HEK293 (cell line): ENCODE data around the gene MGLL.

Experiments used
- CTCF ChIA-PET: fragments of 350-600 bp; formaldehyde crosslinking; extraction: SDS; loops from one replicate; lab custom pipeline; 2021; ENCODE audit warnings: antibody characterized with exemption; lab: Yijun Ruan, JAX
- POLR2A ChIA-PET: fragments of 300-600 bp; formaldehyde crosslinking; extraction: SDS; loops from one replicate; lab custom pipeline; 2020; ENCODE audit warnings: antibody characterized with exemption, inconsistent platforms; lab: Yijun Ruan, JAX
- H3K27ac ChIP-seq: fragments of 200-500 bp; sonication (Bioruptor generic); 2 replicates; pipeline ENCODE4 v1.5.1; 2014; ENCODE audit warnings: low read depth, low read length, control low read depth, inconsistent platforms; ENCODE audit errors: extremely low read depth
- H3K36me3 ChIP-seq, 2 experiments: fragments of 200-500 bp in 1 of 2; sonication (Bioruptor generic) in 1 of 2; 1 replicate in 1 of 2; 2 replicates in 1 of 2; pipeline ENCODE4 v1.5.1; 2014 to 2017; ENCODE audit warnings: inconsistent platforms in 2 of 2, low read length in 2 of 2; ENCODE audit not compliant: control insufficient read depth in 2 of 2, insufficient read depth in 1 of 2
- H3K4me1 ChIP-seq: fragments of 200-500 bp; sonication (Bioruptor generic); 2 replicates; pipeline ENCODE4 v1.5.1; 2014; ENCODE audit warnings: mild to moderate bottlenecking, low read length, inconsistent platforms; ENCODE audit not compliant: control insufficient read depth, insufficient read depth
- H3K4me3 ChIP-seq: 2 replicates; pipeline ENCODE4 v1.5.1; 2011; ENCODE audit warnings: low read depth, mild to moderate bottlenecking, control low read depth, low read length, moderate library complexity
- H3K9me3 ChIP-seq: fragments of 200-500 bp; sonication (Bioruptor generic); 2 replicates; pipeline ENCODE4 v1.5.1; 2014; ENCODE audit warnings: low read depth, low read length, inconsistent platforms; ENCODE audit not compliant: control insufficient read depth, insufficient read depth
- FEZF1 ChIP-seq: fragments of 450-650 bp; formaldehyde crosslinking; IDR thresholded peaks from 2 replicates; pipeline ENCODE4 v1.5.1; 2016; ENCODE audit warnings: missing biosample characterization, missing genetic modification characterization
- HIC1 ChIP-seq: fragments of 450-650 bp; formaldehyde crosslinking; IDR thresholded peaks from 2 replicates; pipeline ENCODE4 v1.5.1; 2016; ENCODE audit warnings: missing biosample characterization, missing genetic modification characterization
- KLF7 ChIP-seq: fragments of 450-650 bp; formaldehyde crosslinking; IDR thresholded peaks from 2 replicates; pipeline ENCODE4 v1.5.1; 2016; ENCODE audit warnings: missing biosample characterization, missing genetic modification characterization, borderline replicate concordance
- PATZ1 ChIP-seq: fragments of 450-650 bp; formaldehyde crosslinking; IDR thresholded peaks from 2 replicates; pipeline ENCODE4 v1.5.1; 2016; ENCODE audit warnings: missing biosample characterization, missing genetic modification characterization
- PRDM2 ChIP-seq: fragments of 450-650 bp; formaldehyde crosslinking; IDR thresholded peaks from 2 replicates; pipeline ENCODE4 v1.5.1; 2016; ENCODE audit warnings: missing biosample characterization, missing genetic modification characterization, borderline replicate concordance
- ZBTB20 ChIP-seq: fragments of 450-650 bp; formaldehyde crosslinking; IDR thresholded peaks from 2 replicates; pipeline ENCODE4 v1.5.1; 2016; ENCODE audit warnings: missing biosample characterization, missing genetic modification characterization
- ZEB2 ChIP-seq: fragments of 450-650 bp; formaldehyde crosslinking; IDR thresholded peaks from 2 replicates; pipeline ENCODE4 v1.5.1; 2016; ENCODE audit warnings: missing biosample characterization, missing genetic modification characterization
- ZNF132 ChIP-seq: fragments of 450-650 bp; formaldehyde crosslinking; IDR thresholded peaks from 2 replicates; pipeline ENCODE4 v1.5.1; 2017; ENCODE audit warnings: missing biosample characterization, missing genetic modification characterization, borderline replicate concordance
- ZNF133 ChIP-seq: fragments of 450-650 bp; formaldehyde crosslinking; IDR thresholded peaks from 2 replicates; pipeline ENCODE4 v1.5.1; 2016; ENCODE audit warnings: missing biosample characterization, missing genetic modification characterization
- ZNF146 ChIP-seq: fragments of 450-650 bp; formaldehyde crosslinking; IDR thresholded peaks from 2 replicates; pipeline ENCODE4 v1.5.1; 2016; ENCODE audit warnings: missing biosample characterization, missing genetic modification characterization
- ZNF148 ChIP-seq: fragments of 450-650 bp; formaldehyde crosslinking; IDR thresholded peaks from 2 replicates; pipeline ENCODE4 v1.5.0; 2017; ENCODE audit warnings: missing biosample characterization, missing genetic modification characterization, borderline replicate concordance
- ZNF16 ChIP-seq: fragments of 450-650 bp; formaldehyde crosslinking; IDR thresholded peaks from 2 replicates; pipeline ENCODE4 v1.5.1; 2016; ENCODE audit warnings: low read depth, missing biosample characterization, missing genetic modification characterization
- ZNF202 ChIP-seq: fragments of 450-650 bp; formaldehyde crosslinking; IDR thresholded peaks from 2 replicates; pipeline ENCODE4 v1.5.1; 2016; ENCODE audit warnings: missing biosample characterization, missing genetic modification characterization, borderline replicate concordance
- ZNF311 ChIP-seq: fragments of 450-650 bp; formaldehyde crosslinking; IDR thresholded peaks from 2 replicates; pipeline ENCODE4 v1.5.1; 2017; ENCODE audit warnings: missing biosample characterization, missing genetic modification characterization, borderline replicate concordance
- ZNF394 ChIP-seq: fragments of 450-650 bp; formaldehyde crosslinking; IDR thresholded peaks from 2 replicates; pipeline ENCODE4 v1.5.1; 2016; ENCODE audit warnings: missing biosample characterization, missing genetic modification characterization, mild to moderate bottlenecking, moderate library complexity, borderline replicate concordance
- ZNF426 ChIP-seq: fragments of 450-650 bp; formaldehyde crosslinking; IDR thresholded peaks from 2 replicates; pipeline ENCODE4 v1.5.1; 2017; ENCODE audit warnings: missing biosample characterization, missing genetic modification characterization, mild to moderate bottlenecking, inconsistent platforms, moderate library complexity
- ZNF501 ChIP-seq: fragments of 450-650 bp; formaldehyde crosslinking; IDR thresholded peaks from 2 replicates; pipeline ENCODE4 v1.5.1; 2016; ENCODE audit warnings: missing biosample characterization, missing genetic modification characterization
- ZNF514 ChIP-seq: fragments of 450-650 bp; formaldehyde crosslinking; IDR thresholded peaks from 2 replicates; pipeline ENCODE4 v1.5.1; 2016; ENCODE audit warnings: missing biosample characterization, missing genetic modification characterization
- ZNF521 ChIP-seq: fragments of 450-650 bp; formaldehyde crosslinking; IDR thresholded peaks from 2 replicates; pipeline ENCODE4 v1.5.1; 2017; ENCODE audit warnings: missing biosample characterization, mild to moderate bottlenecking, missing genetic modification characterization
- ZNF776 ChIP-seq: fragments of 450-650 bp; formaldehyde crosslinking; IDR thresholded peaks from 2 replicates; pipeline ENCODE4 v1.5.0; 2017; ENCODE audit warnings: missing biosample characterization, missing genetic modification characterization, borderline replicate concordance
- ZXDB ChIP-seq: fragments of 450-650 bp; formaldehyde crosslinking; IDR thresholded peaks from 2 replicates; pipeline ENCODE4 v1.5.1; 2016; ENCODE audit warnings: missing biosample characterization, missing genetic modification characterization

The MGLL gene

GRCh38 chr3:127784283-127784682 lies 38.0 kb downstream of the MGLL start (continued):
- TF ChIP-seq ZNF16 (no peak), ZNF426 (tag by site-specific recombination) (no peak), ZEB2 (tag by site-specific recombination) (no peak)

GRCh38 chr3:127783642-127784160 lies 38.6 kb downstream of the MGLL start:
- Histone ChIP-seq H3K4me3 (no peak overlapping the region), H3K27ac (no peak overlapping the region), H3K4me1 (no peaks in the 10 kb centered on the region), H3K36me3 (no peaks in the 10 kb centered on the region), H3K9me3 (no peaks in the 10 kb centered on the region)
- POLR2A ChIA-PET = no interaction called here
- CTCF ChIA-PET = interaction anchor here (1.2 kb wide), 1 partner anchor 88 kb away, joined by 4 read pairs; no protein-coding TSS in a partner anchor
- TF ChIP-seq ZNF146 (tag by site-specific recombination) (no peak), ZNF148 (no peak), ZNF501 (tag by site-specific recombination) (no peak), KLF7 (tag by site-specific recombination) (no peak), ZNF133 (no peak), ZNF132 (no peak), ZNF202 (tag by site-specific recombination) (no peak), ZNF394 (tag by site-specific recombination) (no peak), PATZ1 (tag by site-specific recombination) (no peak)

GRCh38 chr3:127783166-127783565 lies 39.1 kb downstream of the MGLL start:
- ChIA-PET CTCF (interaction anchor here (1.2 kb wide), 1 partner anchor 87 kb away, joined by 4 read pairs; no protein-coding TSS in a partner anchor), POLR2A (no interaction called here)
- H3K9me3 ChIP-seq = no peaks in the 10 kb centered on the region
- H3K27ac ChIP-seq = no peak overlapping the region
- no peaks in the 10 kb centered on the region for H3K36me3 ChIP-seq
- H3K4me3 ChIP-seq = no peak overlapping the region
- no peaks in the 10 kb centered on the region for H3K4me1 ChIP-seq
- TF ChIP-seq FEZF1 (no peak), PRDM2 (tag by site-specific recombination) (no peak), ZNF521 (no peak), ZXDB (tag by site-specific recombination) (no peak), HIC1 (tag by site-specific recombination) (no peak), ZNF514 (tag by site-specific recombination) (no peak), ZBTB20 (tag by site-specific recombination) (no peak), ZNF311 (tag by site-specific recombination) (no peak), ZNF776 (tag by site-specific recombination) (no peak)
